Measurements from ENCODE around the gene TNFAIP6. TPM values are rescaled to one million over a fixed set of nuclear protein-coding genes. Genes with fewer than 3 reads are reported as not detected.
"Not testable (repeated sequence)": the region's sequence is repeated elsewhere in the genome, so short reads cannot be mapped to it uniquely, and the experiment has no call there.

The TNFAIP6 gene, protein sequence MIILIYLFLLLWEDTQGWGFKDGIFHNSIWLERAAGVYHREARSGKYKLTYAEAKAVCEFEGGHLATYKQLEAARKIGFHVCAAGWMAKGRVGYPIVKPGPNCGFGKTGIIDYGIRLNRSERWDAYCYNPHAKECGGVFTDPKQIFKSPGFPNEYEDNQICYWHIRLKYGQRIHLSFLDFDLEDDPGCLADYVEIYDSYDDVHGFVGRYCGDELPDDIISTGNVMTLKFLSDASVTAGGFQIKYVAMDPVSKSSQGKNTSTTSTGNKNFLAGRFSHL
- total RNA-seq (2014; rRNA removed; shearing (Covaris generic)): 2.4 and 3.2 TPM in 2 replicates

GRCh38 chr2:151357359-151357758, at the start of gene TNFAIP6:
Gene TNFAIP6, plus strand, starts transcription at chr2:151357592. Its CDS starts 75 bp downstream, at chr2:151357667.
- peak; percentile 42 for DNase-seq (ENCODE audit: low read depth)

DNA sequence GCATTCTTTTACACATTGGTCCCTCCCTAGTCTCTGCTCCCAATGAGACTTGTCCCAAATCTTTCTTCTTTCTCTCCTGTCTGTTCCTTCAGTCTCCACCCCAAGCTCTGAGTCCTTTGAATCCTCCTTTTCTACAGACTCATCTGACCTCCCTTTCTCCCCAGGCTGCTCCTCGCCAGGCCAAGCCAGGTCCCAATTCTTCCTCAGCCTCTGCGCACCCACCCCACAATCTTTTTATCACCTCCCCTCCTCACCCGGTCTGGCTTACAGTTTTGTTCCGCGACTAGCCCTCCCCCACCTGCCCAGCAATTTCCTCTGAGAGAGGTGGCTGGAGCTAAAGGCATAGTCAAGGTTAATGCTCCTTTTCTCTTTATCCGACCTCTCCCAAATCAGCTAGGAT, 47.1 kb upstream of the TNFAIP6 start:
- not testable (repeated sequence) for DNase-seq (ENCODE audit: low read depth)

GRCh38 chr2:151312440-151312839, 45.0 kb upstream of the TNFAIP6 start:
- DNase-seq (ENCODE audit: low read depth): not testable (repeated sequence)

- DNase-seq (ENCODE audit: low read depth): peak; percentile 54
Observed at GRCh38 chr2:151315381-151315903, 42.0 kb upstream of the TNFAIP6 start.

DNA sequence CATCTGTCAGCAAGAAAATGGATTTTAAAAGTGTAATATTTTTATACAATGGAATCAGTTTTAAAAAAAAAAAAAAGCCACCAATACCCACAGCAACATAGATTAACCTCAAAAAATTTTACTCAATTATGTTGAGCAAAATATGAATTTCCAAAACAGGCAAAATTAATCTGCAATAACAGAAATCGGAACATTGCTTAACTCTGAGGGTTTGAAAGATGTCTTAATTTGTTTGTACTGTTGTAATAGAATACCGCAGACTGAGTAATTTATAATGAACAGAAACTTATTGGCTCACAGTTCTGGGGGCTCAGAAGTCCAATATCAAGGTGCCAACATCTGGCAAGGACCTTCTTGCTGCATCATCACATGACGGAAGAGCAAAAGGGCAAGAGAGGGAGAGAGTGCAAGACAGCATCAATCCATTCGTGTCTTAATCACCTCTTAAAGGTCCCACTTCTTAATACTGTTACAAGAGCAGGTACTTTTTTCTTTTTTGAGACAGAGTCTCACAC, 31.8 kb upstream of the TNFAIP6 start:
- no peak for DNase-seq (ENCODE audit: low read depth)

DNA sequence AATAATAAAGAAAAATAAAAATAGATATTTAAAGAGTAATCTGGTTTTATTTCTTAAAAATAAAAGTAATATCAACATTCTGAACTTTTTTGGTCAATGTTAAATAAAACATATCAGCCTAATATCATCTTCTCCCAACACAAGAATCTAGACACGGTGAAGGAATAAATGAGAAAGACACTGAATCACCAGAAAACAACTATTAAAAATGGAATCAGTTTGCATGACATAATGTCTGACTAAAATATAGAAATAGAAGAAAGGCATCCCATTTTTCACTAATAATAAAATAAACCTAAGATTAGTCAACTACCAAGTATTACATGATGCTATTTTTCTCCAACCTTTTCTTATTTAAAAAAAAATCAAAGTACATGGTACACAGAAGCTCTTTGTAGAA, 30.8 kb upstream of the TNFAIP6 start:
- no peak for DNase-seq (ENCODE audit: low read depth)

DNA sequence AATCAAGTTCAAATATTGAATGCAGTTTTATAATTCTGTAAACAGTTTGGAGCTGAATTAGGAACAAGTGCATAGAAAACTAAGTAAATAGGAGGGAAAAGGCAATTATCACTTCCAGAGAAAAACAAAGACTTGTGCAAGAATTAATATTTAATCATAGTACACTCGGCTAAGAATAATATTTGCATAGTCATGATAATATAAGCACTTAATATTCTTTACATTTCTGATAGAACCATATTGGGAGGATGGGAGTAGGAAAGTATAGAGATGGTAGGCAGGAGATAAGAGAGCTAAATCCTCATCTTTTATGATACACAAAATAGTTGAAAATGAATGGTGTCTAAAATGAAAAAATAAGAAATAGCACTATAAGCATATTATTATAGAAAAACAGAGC, 27.4 kb upstream of the TNFAIP6 start:
- no peak for DNase-seq (ENCODE audit: low read depth)

DNA sequence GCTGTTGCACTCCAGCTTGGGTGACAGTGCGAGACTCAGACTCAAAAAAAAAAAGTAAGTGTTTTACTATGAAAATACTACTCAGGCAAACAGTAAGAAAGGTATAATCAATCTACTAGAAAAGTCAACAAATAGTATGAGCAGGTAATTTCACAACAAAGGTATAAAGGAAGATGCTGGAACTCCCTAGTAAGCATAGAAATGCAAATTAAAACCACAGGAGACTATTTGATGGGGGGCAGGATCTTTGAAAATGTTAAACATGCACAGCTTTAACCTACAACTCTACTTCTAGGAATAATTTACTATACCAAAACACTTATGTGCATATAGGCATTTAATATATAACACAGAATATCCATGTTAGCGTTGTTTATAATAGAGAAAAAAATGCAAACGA, 24.3 kb upstream of the TNFAIP6 start:
- no peak for DNase-seq (ENCODE audit: low read depth)

DNA sequence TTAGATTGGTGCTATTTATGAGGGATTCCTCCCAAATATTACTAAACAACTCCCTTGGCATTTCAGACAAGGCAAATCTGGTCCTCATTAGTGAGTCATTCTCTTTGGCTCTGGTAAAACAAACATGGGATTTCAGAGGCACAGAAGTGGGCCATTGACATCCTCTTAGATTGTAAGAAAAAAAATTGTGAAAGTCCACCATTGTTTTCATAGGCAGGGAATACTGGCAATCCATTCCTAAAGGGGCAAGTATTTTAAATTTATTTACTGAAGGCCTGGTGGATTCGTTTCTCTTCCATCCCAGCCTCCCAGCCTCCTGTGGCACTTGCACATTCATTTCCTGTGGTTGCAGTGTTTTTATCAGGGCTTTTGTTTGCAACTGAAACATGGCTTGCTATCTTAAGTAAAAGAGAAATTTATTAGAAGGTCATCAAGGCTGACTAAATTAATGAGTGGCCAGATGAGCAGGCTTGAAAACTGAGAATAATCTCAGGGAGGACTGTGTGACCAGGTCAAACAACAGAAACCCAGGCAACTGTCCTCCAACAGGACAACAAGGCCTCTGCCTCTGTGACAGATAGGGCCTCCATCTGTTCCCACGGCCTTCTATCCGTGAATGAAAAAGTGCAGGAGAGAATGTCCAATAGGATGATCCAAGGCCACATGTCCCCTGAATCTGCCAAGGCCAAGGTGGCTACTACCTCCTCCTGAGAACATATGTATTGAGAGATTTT, 23.1 kb upstream of the TNFAIP6 start:
- DNase-seq (ENCODE audit: low read depth): peak; percentile 81

GRCh38 chr2:151336863-151337371, 20.5 kb upstream of the TNFAIP6 start:
- no peak for DNase-seq (ENCODE audit: low read depth)

DNA sequence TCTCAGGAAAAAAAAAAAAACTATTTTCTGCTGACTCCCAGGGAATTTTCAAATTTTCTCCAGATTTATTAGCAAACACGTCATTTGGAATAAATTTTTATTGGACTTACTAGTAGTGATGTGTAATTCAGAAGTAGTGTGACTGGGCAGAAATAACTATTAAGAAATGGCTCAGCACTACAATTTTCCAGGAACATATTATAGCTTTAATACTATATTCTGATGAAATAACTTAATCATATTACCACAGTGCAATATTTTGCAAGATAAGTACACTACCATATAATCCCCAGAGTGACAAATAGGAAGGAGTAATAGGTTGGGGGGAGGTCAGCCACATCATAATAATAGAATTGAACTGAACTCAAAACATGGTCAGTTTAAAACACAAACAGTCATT, 19.7 kb upstream of the TNFAIP6 start:
- DNase-seq (ENCODE audit: low read depth): no peak

- peak; percentile 21 for DNase-seq (ENCODE audit: low read depth)
Observed at GRCh38 chr2:151338115-151338514, 19.3 kb upstream of the TNFAIP6 start.

GRCh38 chr2:151343073-151343472, 14.3 kb upstream of the TNFAIP6 start:
- DNase-seq (ENCODE audit: low read depth): no peak

GRCh38 chr2:151344191-151344590, 13.2 kb upstream of the TNFAIP6 start:
- peak; percentile 34 for DNase-seq (ENCODE audit: low read depth)

DNA sequence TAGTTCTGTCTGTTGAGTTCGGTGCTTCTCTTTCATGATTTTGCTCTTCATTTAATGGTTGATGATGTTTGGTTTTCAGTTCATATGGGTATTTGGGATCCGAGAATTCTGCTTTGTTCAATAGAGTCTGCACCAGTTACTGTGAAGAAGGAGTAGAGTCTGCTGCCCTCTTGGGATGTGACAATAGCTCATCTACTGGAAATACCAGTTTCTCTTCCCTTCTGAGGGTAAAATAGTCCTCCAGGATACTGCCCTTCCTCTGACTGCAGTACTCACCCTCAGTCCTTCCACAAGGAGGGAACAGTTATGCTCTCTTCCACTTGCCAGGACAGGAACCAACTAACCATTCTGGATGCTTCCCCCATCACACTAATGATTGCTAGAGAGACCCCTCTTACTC, 12.5 kb upstream of the TNFAIP6 start:
- no peak for DNase-seq (ENCODE audit: low read depth)

DNA sequence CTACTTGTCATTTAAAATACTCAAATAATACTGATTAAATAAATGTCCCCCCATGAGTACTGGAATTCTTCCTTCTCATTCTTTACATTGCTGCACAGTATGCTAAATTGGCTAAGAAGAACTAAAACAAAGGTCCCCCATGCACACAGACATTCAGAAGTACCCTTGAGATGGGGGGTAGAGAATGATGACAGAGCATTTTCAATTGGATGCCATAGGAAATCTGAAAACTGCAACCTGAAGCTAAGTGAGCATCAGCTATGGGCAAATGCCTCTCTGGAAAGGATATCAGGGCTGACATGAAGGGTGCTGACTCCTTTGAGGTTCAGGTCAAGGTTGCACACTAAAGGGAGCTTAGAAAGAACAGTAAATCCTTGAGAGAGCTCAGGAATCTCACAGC, 10.1 kb upstream of the TNFAIP6 start:
- no peak for DNase-seq (ENCODE audit: low read depth)

DNA sequence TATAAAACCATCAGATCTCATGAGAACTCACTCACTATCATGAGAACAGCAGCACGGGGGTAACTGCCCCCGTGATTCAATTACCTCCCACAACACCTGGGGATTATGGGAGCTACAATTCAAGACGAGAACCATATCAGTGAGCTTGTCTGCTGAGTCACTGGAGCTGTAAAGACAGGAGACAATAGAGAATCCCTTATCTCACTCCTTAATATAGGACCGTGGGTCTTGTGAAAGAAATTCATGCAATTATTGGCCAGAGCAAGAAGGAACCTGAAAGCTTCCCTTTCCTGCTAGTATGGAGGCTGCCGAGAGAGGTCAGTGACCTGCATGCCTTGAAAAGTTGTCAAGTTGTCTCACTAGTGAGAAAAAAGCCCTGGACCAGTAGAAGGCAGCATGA, 9.5 kb upstream of the TNFAIP6 start:
- no peak for DNase-seq (ENCODE audit: low read depth)

- DNase-seq (ENCODE audit: low read depth): peak; percentile 45
Observed at GRCh38 chr2:151350579-151351195, 6.7 kb upstream of the TNFAIP6 start.

GRCh38 chr2:151353995-151354394, 3.4 kb upstream of the TNFAIP6 start:
- DNase-seq (ENCODE audit: low read depth): no peak

- no peak for DNase-seq (ENCODE audit: low read depth)
Observed at GRCh38 chr2:151354807-151355206, 2.6 kb upstream of the TNFAIP6 start.

DNA sequence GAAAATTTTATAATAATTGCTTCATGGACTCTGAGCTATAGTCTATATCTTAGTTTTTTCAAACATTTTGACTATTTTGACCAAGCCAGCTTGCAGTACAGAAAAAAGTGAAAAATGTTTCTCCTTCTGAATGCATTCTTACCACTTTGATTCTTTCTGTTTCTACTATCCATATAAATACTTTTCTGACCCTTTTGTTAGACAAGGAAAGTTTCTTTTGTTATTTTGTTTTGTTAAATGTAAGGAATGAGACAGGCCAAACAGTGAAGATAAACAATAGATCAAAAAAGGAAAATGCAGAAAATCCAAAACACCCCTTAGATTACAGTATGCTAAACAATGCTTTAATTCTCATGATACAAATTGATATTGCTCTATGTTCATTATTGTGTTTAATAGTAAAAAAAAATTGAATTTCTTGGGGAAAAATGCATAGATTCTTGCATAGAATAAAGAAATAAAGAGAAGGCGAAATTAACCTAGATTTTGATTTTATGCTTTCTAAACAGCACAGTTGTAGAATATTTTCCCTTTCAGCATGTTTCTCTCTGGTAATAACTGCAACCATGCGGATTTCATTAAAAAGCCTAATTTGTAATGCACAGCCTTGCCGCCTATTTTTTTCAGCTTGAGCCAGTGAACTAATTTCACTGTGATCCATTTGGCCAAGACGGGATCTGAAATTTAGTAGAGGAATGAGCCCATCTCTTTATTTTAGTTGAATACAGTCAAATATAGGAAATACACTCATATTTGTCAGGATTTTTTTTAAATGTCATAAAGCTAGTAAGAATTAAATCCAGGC, 976 bp downstream of the TNFAIP6 start:
- DNase-seq (ENCODE audit: low read depth): no peak

Data from Daoy (cell line).